Erythroblast (primary cell): ENCODE measurements around the gene PADI2.

Source experiments
- DNase-seq, 2 experiments: peaks; one replicate each; lab custom pipeline; 2025; lab: John Stamatoyannopoulos, UW
- GATA1 ChIP-seq: IDR thresholded peaks from 2 replicates; pipeline ENCODE4 v1.6.1; 2011; ENCODE audit warnings: low read depth, mild to moderate bottlenecking, control low read depth, low read length, moderate library complexity
- POLR2A ChIP-seq: IDR thresholded peaks from 2 replicates; pipeline ENCODE4 v1.6.1; 2011; ENCODE audit warnings: mild to moderate bottlenecking, low read length

Gene PADI2

GRCh38 chr1:17053685-17054410, 65.4 kb downstream of the PADI2 start, which contains the start of gene SDHB:
SDHB (minus strand) TSS chr1:17054032; CDS start chr1:17054019, 13 bp downstream.
- peak; percentile 98 to 99 for DNase-seq
- TF ChIP-seq GATA1 (no peak), POLR2A (peak; percentile 79)

DNA sequence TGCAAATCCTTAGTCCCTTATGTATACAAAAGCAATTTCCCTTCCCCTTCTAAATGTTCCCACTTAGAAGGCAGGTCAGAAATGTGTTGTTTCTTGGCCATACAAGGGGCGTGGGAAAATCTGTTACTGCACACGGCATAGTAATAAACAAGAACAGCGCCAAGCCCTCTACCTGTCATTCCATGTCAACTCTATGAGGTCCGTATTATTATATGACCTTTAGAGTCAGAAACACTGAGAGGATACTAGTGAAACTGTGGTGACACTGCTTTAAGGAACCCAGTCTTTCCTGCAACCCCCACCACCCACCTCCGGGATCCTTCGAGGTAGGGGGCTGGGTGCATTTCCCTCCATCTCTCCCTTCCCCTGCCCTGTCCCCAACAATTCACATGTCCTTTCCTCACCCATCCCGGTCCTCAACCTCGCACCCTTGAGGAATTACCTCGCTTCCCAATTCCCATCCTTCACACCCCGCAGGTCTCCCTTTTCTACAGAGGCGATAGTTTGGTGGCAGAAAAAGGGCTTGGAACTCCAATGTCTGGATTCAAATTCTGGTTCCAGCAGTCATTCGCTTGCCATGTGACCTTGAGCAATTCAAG, 66.1 kb downstream of the PADI2 start:
- peak; percentile 22 to 30 for DNase-seq

DNA sequence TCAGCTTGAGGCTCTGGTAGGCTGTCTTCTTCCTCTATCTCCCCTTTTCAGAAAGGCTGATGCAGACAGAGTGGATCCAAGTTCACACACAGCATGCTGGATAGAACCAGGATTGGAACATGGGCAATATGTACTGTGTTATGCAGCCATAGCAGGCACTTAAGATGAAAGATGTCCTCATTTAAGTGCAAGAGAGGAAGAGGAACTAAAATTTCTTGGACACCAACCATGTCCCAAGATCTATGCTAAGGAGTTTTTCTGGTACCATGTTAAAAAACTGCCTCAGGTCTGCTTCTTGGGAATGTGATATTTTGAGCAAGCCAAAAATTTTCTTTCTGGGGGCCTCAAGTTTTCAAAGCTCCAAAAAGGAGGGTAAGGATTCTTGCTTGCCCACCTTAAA, 66.6 kb downstream of the PADI2 start:
- TF ChIP-seq POLR2A = no peak
- TF ChIP-seq GATA1 = no peak
- no peak for DNase-seq

More for the DNA sequence above, 66.1 kb downstream of the PADI2 start:
- TF ChIP-seq POLR2A (no peak), GATA1 (no peak)

GRCh38 chr1:17052038-17052437, 67.2 kb downstream of the PADI2 start:
- no peak for DNase-seq
- TF ChIP-seq POLR2A (no peak), GATA1 (no peak)

GRCh38 chr1:17047924-17048323, 71.3 kb downstream of the PADI2 start:
- TF ChIP-seq POLR2A = no peak
- TF ChIP-seq GATA1 = no peak
- DNase-seq = no peak

- no peak for DNase-seq
- TF ChIP-seq POLR2A (no peak), GATA1 (no peak)
Measured at GRCh38 chr1:17046334-17046657, 73.0 kb downstream of the PADI2 start.

GRCh38 chr1:17045634-17046333, 73.5 kb downstream of the PADI2 start:
- peak; percentile 52 to 60 for DNase-seq
- TF ChIP-seq GATA1 = no peak
- no peak for TF ChIP-seq POLR2A

DNA sequence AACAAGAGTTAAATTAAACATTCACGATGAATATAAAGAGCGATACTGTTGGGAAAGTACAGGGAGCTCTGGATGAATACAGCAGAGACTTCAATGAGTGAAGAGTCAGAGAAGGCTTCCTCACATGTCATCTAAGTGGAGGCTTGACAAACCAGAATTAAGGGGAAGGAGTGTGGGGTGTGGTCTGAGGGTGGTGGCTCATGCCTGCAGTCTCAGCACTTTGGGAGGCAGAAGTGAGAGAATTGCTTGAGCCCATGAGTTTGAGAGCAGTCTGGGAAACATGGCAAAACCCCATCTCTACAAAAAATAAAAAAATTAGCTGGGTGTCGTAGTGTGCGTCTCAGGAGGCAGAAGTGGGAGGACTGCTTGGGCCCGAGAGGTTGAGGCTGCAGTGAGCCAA, 74.1 kb downstream of the PADI2 start:
- DNase-seq = peak in 1 of 2 experiments; percentile 23
- TF ChIP-seq POLR2A (no peak), GATA1 (no peak)

DNA sequence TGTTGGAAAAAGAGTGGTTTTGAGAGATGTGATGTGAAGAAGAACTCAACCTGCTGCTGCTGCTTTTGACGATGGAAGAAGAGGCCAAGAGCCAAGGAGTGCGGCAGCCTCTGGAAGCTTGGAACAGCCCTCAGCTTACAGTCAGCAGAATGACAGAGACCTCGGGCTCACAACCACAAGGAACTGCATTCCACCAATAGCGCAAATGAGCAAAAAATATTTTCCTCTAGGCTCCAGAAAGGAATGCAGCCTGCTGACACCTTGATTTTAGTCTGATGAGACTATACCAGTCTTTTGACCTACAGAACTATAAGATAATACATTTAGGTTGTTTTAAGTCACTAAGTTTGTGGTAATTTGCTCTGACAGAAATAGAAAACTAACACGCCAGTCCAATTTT, 75.6 kb downstream of the PADI2 start:
- no peak for DNase-seq
- TF ChIP-seq GATA1 (no peak), POLR2A (no peak)

GRCh38 chr1:17040135-17040534, 79.1 kb downstream of the PADI2 start:
- DNase-seq = no peak
- TF ChIP-seq GATA1 (no peak), POLR2A (no peak)

GRCh38 chr1:17039522-17039921, 79.7 kb downstream of the PADI2 start:
- DNase-seq = no peak
- TF ChIP-seq POLR2A = no peak
- TF ChIP-seq GATA1 = no peak

GRCh38 chr1:17033481-17033880, 85.8 kb downstream of the PADI2 start:
- no peak for TF ChIP-seq POLR2A
- no peak for TF ChIP-seq GATA1
- no peak for DNase-seq

GRCh38 chr1:17032741-17033140, 86.5 kb downstream of the PADI2 start:
- no peak for TF ChIP-seq POLR2A
- no peak for TF ChIP-seq GATA1
- no peak for DNase-seq

DNA sequence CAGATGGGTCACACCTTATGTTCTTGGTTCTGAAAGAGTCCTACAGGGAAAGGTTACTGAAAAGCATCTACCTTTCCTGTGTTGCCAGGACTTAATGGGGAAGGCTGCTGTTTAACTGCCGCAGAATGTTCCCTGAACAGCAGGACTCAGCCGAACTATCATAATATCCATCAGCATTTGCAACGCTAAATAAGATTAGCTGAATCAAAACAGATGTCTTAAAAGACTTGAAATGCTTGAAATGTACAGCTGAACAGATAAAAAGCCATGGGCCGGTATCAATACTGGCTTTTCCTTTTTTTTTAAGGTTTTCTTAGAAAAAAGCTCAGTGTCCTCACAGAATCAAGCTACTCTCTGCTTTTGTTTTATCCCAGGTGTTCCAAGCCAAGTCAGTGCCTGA, 87.8 kb downstream of the PADI2 start:
- DNase-seq = no peak
- no peak for TF ChIP-seq POLR2A
- TF ChIP-seq GATA1 = no peak

- TF ChIP-seq GATA1 (no peak), POLR2A (no peak)
- DNase-seq = no peak
Measured at GRCh38 chr1:17030206-17030605, 89.0 kb downstream of the PADI2 start.
